ENCODE data around the gene GSTT4.

DNA sequence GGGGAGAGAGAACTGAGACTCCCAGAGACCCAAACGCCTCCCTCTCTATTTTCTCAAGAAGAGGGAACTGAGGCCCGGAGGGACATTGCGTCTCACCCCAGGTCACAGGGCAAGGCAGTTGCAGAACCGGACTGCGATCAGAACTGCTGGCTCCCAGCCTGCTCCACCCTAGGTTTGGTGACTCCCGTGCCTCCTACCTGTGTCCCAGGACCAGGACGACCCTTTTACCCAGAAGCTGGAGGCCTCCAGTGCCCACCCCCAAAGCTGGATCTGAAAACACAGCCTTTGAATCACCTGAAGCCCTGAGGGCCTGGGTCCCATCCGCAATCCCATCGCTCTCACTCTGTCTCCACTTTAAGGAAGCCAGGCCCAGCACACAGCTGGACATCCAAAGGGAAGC lies 1.4 kb downstream of the GSTT4 start:
- TF ChIP-seq POLR2AphosphoS5 (IDR thresholded peaks at IDR 0.05; ENCODE audit: low read depth, low read length): no peak
- TF ChIP-seq SIN3A (IDR thresholded peaks at IDR 0.05; ENCODE audit: borderline replicate concordance, insufficient read depth, low read length): no peak

All from PFSK-1 (cell line).